NCI-H187 treated with DMSO at 0.1 percent for 48 hours (cell line): ENCODE data around the gene ATP13A4.
"Not testable (repeated sequence)": the region's sequence is repeated elsewhere in the genome, so short reads cannot be mapped to it uniquely, and the experiment has no call there.

ENCODE experiments used
- DNase-seq: peaks from one replicate; lab custom pipeline; 2025; lab: John Stamatoyannopoulos, UW

ATP13A4 gene

GRCh38 chr3:193556841-193557240 lies 2.1 kb upstream of the ATP13A4 start:
- no peak for DNase-seq

GRCh38 chr3:193553586-193553985 lies 1.1 kb downstream of the ATP13A4 start:
- no peak for DNase-seq

DNA sequence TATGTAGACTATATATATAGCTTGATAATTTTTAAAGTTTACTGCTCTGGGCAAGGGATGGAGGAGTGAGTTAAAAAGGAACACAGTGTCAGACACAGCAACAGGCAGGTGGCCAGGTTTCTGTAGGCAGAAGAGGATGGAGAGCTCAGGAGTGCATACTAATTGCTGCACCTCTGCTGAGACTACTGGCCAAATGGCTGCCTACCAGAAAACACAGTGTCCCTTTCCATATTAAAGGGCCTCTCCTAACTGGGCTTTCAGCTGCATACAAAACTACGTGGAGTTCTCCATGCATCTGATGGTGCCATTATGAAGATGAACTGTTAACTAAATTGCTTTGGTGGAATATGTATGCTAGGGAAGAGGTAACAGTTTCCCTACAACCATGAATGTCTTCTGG lies 1.8 kb downstream of the ATP13A4 start:
- no peak for DNase-seq

GRCh38 chr3:193548406-193548805 lies 6.3 kb downstream of the ATP13A4 start:
- no peak for DNase-seq

DNA sequence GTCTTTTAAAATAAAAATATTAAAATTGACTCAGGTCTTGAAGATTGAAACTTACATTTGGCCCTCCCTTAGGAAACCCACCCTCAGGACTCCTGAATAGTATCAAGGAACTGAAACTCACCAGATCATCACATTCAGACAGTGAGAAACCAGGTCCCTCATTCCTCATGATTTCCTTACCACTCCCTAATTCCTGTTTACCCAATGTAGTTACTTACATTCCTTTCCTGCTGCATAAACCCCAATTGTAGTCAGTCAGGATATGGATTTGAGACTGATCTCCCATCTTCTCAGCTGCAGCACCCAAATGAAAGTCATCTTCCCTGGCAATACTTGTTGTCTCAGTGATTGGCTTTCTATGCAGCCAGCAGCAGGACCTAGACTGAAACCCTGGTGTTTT lies 8.6 kb downstream of the ATP13A4 start:
- DNase-seq = no peak

DNA sequence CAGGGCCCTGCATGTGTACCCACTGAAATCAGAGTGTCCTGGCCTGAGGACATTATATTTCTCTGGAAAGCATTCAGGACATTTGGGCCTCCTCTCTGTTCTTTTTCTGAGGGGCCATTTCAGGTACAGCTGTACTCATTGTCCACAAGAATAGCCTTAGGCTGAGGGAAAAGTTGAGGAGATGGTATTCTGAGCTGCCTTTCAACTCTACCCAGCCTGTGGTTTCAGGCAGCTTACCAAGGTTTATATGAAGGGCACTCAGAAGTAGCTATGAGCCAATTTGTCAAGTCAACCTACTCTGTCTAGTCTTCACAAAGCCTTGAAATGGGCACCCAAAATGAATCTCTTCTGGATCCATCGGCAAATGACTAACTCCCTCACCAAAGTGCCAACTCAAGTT lies 9.4 kb downstream of the ATP13A4 start:
- no peak for DNase-seq

DNA sequence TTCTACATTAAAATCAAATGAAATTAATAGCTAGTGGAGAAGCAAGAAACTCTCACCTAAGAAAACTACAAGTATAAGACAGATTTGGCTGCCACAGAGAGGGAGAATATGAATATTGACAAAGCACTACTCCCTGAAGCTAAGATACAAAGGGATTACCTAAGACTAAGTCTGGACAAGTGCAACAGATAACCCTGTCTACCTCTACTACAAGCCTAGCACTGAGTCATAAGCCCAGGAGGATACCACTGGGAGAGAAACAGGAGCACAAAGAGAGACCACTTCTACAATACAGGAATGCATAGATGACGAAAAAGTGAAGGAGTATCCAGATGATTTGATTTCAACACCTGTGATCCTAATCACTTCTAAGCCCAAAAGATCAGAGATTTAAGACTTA lies 10.4 kb downstream of the ATP13A4 start:
- DNase-seq = no peak

DNA sequence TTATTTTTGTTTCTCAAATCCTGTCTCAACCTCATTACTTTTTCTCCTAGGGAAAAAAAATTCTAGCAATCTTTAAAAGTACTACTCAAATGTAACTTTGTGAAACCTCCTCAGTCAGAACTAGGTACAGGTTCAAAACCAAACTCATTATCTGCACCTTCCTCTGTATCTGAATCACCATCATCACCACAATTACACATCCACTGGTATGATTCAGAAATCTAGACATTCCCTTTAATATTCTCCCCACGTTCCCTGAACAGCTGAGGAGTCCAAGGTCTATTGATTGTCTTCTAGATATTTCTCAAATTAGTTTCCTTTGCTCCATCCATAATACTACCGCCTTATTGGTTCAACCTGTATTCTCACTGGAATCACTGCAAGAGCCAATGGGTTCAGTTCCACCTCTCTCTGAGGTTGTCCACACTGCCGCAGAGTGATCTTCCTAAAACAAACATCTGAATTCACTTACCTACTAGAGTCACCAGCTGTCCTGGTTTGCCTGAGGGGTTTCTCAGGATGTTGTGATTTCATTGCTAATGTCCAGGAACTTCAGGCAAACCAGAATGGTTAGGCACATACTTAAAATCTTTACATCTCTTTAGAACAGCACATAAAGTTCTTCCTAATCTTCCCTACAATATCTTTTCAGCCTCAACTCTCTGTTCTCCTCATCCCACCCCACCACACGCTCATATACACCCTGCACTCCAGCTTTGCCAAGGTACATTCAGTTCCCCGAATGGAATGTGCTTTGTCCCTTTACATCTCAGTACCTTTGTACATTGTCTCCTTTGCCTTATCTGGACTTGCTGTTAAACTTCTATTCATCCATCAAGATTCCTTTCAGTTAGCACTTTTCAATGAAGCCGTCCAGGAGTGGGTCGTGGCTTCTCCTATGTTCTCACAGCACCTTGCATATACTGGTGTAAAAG lies 24.2 kb downstream of the ATP13A4 start:
- DNase-seq = no peak

DNA sequence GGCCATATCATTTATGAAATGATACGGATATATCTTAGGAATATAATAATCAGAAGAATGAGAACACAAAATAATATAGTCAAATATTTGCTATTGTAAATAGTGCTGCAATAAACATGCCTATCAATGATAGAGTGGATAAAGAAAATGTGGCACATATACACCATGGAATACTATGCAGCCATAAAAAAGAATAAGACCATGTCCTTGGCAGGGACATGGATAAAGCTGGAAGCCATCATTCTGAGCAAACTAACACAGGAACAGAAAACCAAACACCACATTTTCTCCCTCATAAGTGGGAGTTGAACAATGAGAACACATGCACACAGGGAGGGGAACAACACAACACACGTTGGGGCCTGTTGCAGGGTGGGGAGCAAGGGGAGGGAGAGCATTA lies 28.6 kb downstream of the ATP13A4 start:
- DNase-seq = not testable (repeated sequence)

GRCh38 chr3:193522473-193522872 lies 32.2 kb downstream of the ATP13A4 start:
- no peak for DNase-seq

- DNase-seq = no peak
Observed at GRCh38 chr3:193520738-193521137, 34.0 kb downstream of the ATP13A4 start.

DNA sequence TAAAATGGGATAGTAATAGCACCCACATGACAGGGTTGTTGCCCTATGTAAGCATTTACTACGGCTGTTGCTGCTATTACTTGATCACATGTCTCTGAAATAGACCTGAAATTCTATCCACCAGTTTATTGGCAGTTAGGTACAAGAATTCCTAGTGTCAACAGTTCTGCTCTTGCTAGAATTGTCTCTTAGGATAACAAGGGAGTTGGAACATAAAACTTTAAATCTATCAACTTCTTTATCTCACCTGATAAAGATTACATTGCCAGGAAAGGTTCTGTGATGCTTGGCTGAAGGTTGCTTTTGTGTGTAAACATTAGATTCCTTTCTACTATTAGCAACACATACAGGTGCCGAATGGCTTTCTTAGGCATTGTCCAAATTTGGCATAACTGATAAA lies 38.7 kb downstream of the ATP13A4 start:
- DNase-seq = no peak

- DNase-seq = no peak
Observed at GRCh38 chr3:193510154-193510553, 44.5 kb downstream of the ATP13A4 start.

DNA sequence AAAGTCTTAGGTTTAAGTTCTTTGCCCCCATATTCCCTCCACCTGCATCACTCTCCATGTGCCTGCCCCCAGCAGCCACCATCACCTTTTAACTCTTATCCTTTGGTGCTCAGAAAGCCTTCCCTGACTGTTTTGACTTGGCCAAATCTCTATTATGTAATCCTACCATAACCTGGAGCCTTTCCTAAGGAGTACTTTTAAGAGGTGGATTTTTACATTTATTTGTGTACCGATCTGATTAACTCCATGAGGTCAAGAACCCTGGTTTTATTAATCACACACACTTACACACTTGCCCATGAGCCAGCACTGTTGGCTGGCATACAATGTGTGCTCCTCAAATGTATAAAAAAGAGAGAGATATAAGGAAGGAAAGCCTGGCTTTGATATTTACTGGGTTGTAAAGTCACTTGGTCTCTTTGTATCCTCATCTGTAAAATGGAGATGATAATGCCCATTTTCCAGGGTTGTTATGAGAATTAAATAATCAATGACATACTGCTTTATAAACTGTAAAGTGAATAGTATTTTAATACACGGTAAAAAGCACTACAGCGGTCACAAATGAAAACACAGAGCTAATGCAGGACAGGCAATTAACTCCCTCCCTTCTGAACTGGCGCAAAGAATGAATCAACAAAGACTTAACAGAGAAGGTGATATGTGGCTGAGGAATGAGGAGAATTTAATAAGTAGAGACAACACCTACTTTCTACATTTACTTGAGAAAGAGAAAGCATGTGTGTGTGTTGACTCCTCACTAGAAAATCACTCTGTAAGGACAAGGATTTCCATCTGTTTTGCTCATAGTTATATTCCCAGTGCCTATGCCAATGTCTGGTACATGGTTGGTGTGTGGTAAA lies 45.4 kb downstream of the ATP13A4 start:
- DNase-seq = no peak

GRCh38 chr3:193508108-193508507 lies 46.6 kb downstream of the ATP13A4 start:
- DNase-seq = no peak

DNA sequence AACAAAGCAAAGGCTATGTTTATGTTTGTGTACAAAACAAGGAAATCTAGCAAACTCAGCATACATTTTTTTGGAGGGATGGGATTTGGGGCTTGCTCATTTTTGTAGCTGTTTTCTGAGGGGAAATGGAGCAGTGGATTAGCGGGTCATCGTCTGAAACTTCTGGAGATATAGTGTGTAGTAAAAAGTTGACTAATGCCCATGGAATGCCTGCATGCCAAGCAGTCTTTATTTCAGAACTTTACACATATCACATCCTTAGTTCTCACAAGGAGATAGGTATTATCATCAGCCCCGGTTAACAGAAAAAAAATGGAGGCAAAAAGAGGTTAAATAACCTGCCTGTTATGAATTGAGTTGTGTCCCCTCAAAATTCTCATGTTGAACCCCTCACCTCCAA lies 47.1 kb downstream of the ATP13A4 start:
- DNase-seq = no peak

DNA sequence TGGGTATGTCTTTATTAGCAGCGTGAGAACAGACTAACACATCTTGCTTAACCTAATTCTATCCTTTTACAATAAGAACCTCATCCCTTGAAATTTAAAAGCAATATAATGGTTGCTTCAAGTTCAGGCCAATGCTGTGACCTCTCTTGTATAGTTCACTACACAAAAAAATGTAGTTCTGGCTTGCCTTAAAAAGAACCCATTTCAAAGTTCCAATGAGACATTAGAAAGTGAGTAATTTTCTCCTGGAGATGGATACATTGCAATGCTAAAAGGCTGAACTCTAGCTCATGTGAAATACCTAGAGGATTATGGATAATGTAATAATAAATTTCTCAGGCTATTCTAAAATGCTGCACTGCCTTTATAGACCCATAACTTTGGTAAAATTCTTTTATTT lies 47.8 kb downstream of the ATP13A4 start:
- no peak for DNase-seq

- no peak for DNase-seq
Observed at GRCh38 chr3:193502871-193503270, 51.8 kb downstream of the ATP13A4 start.

GRCh38 chr3:193499801-193500485 lies 54.8 kb downstream of the ATP13A4 start:
- DNase-seq = no peak

DNA sequence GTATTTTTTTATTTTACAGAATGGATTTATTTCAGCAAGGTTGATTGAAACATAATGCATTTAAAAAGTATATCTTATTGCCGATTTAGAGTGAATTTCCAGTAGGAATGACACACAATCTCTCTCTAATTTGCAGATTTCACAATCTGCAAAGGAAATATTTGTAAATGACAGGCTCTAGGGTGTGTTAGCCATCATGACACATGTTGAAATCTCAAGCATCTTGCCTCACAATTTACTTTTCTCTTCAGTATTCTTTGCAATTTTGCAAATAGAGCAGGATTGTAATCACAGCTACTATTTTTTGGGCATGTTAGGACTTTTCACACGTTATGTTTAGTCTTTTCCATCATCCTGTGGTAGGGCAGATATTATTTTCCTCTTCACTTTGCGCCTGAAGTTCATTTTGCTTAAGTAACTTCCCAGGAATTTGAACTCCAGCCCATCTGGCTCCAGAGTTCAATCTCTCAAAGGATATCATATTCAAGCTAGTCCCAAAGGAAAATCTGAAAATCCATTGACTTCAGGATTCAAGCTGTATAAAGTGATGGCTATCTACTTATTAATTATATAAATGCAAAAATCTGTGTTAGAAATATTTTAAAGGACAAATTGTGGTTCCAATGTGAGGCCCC lies 55.4 kb downstream of the ATP13A4 start:
- DNase-seq = no peak

DNA sequence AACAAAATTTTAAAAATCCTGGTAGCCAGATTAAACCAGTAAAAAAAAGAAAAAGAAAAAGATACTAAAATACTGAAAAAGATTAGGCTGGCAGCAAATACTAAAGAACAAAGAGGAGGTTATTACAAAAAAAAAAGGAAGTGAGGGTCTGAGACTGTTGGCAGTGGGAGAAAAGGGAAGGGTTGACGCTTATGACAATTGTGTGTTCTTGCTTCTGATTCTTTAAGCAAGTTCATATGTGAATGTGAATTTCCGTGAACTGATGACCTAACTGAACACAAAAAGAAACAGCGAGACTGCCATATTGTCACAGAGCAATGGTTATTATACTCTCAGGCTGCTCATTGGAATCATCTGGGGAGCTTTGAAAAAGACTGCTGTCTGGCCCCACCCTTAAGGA lies 56.5 kb downstream of the ATP13A4 start:
- no peak for DNase-seq

DNA sequence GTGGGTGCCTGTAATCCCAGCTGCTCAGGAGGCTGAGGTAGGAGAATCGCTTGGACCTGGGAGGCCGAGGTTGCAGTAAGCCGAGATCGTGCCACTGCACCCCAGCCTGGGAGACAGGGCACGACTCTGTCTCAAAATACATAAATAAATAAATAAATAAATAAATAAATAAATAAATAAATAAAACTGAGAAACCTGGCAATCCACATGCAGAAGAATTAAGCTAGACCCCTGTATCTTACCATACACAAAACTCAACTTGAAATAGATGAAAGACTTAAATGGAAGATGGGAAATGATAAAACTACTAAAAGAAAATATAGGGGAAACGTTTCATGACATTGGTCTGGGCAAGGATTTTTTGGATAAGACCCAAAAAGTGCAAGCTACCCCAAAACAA lies 58.0 kb downstream of the ATP13A4 start:
- DNase-seq = no peak
